GM10847 (cell line): ENCODE data around the gene PTPRT.

Experiments used
- POLR2A ChIP-seq: IDR thresholded peaks from 2 replicates; pipeline ENCODE4 v1.6.1; 2011; ENCODE audit not compliant: insufficient read length; ENCODE audit errors: extremely low read depth

PTPRT gene

GRCh38 chr20:42183147-42183546 lies 1006.6 kb downstream of the PTPRT start:
- TF ChIP-seq POLR2A: no peak

GRCh38 chr20:42181064-42181463 lies 1008.6 kb downstream of the PTPRT start:
- TF ChIP-seq POLR2A: no peak

GRCh38 chr20:42179768-42180167 lies 1009.9 kb downstream of the PTPRT start:
- TF ChIP-seq POLR2A: no peak

GRCh38 chr20:42173440-42173839 lies 1016.3 kb downstream of the PTPRT start:
- no peak for TF ChIP-seq POLR2A

GRCh38 chr20:42164121-42164890 lies 1025.4 kb downstream of the PTPRT start:
- TF ChIP-seq POLR2A: no peak

GRCh38 chr20:42161228-42161829 lies 1028.4 kb downstream of the PTPRT start:
- no peak for TF ChIP-seq POLR2A

- TF ChIP-seq POLR2A: no peak
Measured at GRCh38 chr20:42159808-42160207, 1029.9 kb downstream of the PTPRT start.

- TF ChIP-seq POLR2A: no peak
Measured at GRCh38 chr20:42158272-42158671, 1031.4 kb downstream of the PTPRT start.

GRCh38 chr20:42155586-42155985 lies 1034.1 kb downstream of the PTPRT start:
- TF ChIP-seq POLR2A: no peak

- TF ChIP-seq POLR2A: no peak
Measured at GRCh38 chr20:42152575-42152974, 1037.1 kb downstream of the PTPRT start.

GRCh38 chr20:42150230-42150629 lies 1039.5 kb downstream of the PTPRT start:
- TF ChIP-seq POLR2A: no peak

GRCh38 chr20:42138729-42139128 lies 1051.0 kb downstream of the PTPRT start:
- no peak for TF ChIP-seq POLR2A

- no peak for TF ChIP-seq POLR2A
Measured at GRCh38 chr20:42134265-42135098, 1055.2 kb downstream of the PTPRT start.

GRCh38 chr20:42130810-42131596 lies 1058.7 kb downstream of the PTPRT start:
- no peak for TF ChIP-seq POLR2A

GRCh38 chr20:42125426-42125825 lies 1064.3 kb downstream of the PTPRT start:
- no peak for TF ChIP-seq POLR2A
